ENCODE data around the gene RAB11FIP5.
A peak's percentile ranks its signal among the peaks of the same experiment; 100 is the strongest.
"Not testable (repeated sequence)": the region's sequence is repeated elsewhere in the genome, so short reads cannot be mapped to it uniquely, and the experiment has no call there.

RAB11FIP5 gene

DNA sequence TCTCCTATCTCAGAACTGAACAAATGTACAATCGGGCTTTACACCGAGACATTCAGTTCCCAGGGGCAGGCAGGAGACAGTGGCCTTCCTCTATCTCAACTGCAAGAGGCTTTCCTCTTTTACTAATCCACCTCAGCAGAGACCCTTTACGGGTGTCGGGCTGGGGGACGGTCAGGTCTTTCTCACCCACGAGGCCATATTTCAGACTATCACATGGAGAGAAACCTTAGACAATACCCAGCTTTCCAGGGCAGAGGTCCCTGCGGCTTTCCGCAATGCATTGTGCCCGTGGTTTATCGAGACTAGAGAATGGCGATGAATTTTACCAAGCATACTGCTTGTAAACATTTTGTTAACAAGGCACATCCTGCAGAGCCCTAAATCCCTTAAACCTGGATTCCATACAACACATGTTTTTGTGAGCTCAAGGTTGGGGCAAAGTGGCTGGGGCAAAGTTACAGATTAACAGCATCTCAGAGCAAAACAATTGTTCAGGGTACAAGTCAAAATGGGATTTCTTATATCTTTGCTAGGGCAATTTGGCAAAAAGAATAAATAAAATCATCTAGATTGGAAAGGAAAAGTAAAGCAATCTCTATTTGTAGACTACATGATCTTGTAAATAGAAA lies 7.0 kb upstream of the RAB11FIP5 start:
- H3K27ac ChIP-seq (ENCODE audit: low read length); H3K4me3 ChIP-seq (ENCODE audit: low read length); H3K27me3 ChIP-seq (ENCODE audit: control insufficient read depth, insufficient read depth, low read length); H3K9me3 ChIP-seq (ENCODE audit: control insufficient read depth, low read depth, low read length); H3K36me3 ChIP-seq (ENCODE audit: control insufficient read depth, low read depth, low read length); H3K9ac ChIP-seq (ENCODE audit: low read length); H3K4me1 ChIP-seq (ENCODE audit: control insufficient read depth, low read depth, low read length): not testable (repeated sequence)

DNA sequence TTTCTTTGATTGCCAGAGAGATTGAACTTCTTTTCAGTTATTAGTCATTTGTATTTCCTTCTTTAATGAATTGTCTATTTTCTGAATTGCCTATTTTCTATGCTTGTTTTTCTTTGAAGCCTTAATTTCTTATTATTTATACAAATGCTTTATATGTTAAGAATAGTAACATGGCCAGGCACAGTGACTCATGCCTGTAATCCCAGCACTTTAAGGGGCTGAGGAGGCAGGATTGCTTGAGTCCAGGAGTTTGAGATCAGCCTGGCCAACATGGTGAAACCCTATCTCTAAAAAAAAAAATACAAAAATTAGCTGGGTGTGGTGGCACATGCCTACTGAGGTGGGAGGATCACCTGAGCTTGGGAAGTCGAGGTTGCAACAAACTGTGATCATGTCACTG lies 4.7 kb upstream of the RAB11FIP5 start:
- no peaks in the 10 kb centered on the region for H3K9me3 ChIP-seq (ENCODE audit: control insufficient read depth, low read depth, low read length)
- H3K4me1 ChIP-seq (ENCODE audit: control insufficient read depth, low read depth, low read length), result no peaks in the 10 kb centered on the region
- peaks cover 8% of the 10 kb centered on the region for H3K27me3 ChIP-seq (ENCODE audit: control insufficient read depth, insufficient read depth, low read length)
- no peaks in the 10 kb centered on the region for H3K36me3 ChIP-seq (ENCODE audit: control insufficient read depth, low read depth, low read length)
- no peak overlapping the region for H3K9ac ChIP-seq (ENCODE audit: low read length)
- H3K27ac ChIP-seq (ENCODE audit: low read length), result no peak overlapping the region
- H3K4me3 ChIP-seq (ENCODE audit: low read length), result no peak overlapping the region

DNA sequence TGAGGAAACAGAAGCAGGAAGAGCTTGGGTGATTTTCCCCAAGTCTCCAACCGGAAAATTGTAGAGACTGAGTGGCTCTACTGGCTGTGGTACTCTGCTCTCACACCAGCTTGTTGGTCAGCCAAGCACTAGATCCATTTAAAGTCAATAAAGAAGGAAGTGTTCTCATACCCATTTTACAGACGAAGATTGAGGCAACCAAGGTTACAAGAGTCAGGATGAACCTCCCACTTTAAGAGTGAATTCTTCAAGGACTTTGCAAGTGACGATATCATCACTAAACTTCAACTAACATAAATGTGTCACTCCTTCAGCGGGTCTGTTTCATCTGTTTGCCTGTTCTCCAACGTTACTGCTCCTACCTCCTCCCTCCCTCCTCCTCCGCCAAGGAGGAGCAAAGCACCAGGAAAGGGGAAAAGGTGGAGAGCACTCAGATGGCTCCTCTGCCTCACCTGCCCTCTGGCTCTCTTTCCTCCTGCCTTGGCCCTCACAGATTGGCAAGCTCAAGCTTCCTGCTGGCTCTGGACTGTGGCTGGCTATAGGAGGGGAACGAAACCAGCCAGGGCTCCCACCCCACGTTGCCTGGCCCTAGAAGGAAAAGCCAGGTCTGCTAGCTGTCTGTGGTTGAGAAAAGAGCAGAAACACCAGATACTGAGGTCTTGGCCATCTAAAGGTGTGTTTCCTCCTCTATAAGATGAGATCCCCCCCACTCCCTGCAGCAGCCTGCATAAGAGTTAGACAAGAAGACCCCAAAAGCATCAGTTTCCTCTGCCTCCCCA lies 3.6 kb upstream of the RAB11FIP5 start:
- peaks cover 18% of the 10 kb centered on the region for H3K27me3 ChIP-seq (ENCODE audit: control insufficient read depth, insufficient read depth, low read length)
- no peaks in the 10 kb centered on the region for H3K9me3 ChIP-seq (ENCODE audit: control insufficient read depth, low read depth, low read length)
- peaks cover under 1% of the 10 kb centered on the region for H3K4me1 ChIP-seq (ENCODE audit: control insufficient read depth, low read depth, low read length)
- no peak overlapping the region for H3K4me3 ChIP-seq (ENCODE audit: low read length)
- no peak overlapping the region for H3K9ac ChIP-seq (ENCODE audit: low read length)
- no peak overlapping the region for H3K27ac ChIP-seq (ENCODE audit: low read length)
- H3K36me3 ChIP-seq (ENCODE audit: control insufficient read depth, low read depth, low read length), result no peaks in the 10 kb centered on the region

DNA sequence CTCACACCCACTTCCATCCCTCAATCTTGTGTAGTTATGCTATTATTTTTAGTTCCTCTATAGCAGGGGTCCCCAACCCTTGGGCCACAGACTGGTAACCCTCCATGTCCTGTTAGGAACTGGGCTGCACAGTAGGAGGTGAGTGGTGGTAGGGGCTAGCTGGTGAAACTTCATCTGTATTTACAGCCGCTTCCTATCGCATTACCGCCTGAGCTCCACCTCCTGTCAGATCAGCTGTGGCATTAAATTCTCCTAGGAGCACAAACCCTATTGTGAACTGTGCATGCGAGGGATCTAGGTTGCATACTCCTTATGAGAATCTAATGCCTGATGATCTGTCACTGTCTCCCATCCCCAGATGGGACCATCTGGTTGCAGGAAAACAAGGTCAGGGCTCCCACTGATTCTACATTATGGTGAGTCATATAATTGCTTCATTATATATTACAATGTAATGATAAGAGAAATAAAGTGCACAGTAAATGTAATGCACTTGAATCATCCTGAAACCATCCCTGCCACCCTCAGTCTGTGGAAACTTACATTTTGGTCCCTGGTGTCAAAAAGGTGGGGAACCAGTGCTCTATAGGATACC lies 1.6 kb upstream of the RAB11FIP5 start:
- no peak overlapping the region for H3K27ac ChIP-seq (ENCODE audit: low read length)
- no peak overlapping the region for H3K4me3 ChIP-seq (ENCODE audit: low read length)
- peaks cover 26% of the 10 kb centered on the region for H3K27me3 ChIP-seq (ENCODE audit: control insufficient read depth, insufficient read depth, low read length)
- no peaks in the 10 kb centered on the region for H3K36me3 ChIP-seq (ENCODE audit: control insufficient read depth, low read depth, low read length)
- no peaks in the 10 kb centered on the region for H3K9me3 ChIP-seq (ENCODE audit: control insufficient read depth, low read depth, low read length)
- H3K4me1 ChIP-seq (ENCODE audit: control insufficient read depth, low read depth, low read length), result peaks cover 13% of the 10 kb centered on the region
- H3K9ac ChIP-seq (ENCODE audit: low read length), result no peak overlapping the region

DNA sequence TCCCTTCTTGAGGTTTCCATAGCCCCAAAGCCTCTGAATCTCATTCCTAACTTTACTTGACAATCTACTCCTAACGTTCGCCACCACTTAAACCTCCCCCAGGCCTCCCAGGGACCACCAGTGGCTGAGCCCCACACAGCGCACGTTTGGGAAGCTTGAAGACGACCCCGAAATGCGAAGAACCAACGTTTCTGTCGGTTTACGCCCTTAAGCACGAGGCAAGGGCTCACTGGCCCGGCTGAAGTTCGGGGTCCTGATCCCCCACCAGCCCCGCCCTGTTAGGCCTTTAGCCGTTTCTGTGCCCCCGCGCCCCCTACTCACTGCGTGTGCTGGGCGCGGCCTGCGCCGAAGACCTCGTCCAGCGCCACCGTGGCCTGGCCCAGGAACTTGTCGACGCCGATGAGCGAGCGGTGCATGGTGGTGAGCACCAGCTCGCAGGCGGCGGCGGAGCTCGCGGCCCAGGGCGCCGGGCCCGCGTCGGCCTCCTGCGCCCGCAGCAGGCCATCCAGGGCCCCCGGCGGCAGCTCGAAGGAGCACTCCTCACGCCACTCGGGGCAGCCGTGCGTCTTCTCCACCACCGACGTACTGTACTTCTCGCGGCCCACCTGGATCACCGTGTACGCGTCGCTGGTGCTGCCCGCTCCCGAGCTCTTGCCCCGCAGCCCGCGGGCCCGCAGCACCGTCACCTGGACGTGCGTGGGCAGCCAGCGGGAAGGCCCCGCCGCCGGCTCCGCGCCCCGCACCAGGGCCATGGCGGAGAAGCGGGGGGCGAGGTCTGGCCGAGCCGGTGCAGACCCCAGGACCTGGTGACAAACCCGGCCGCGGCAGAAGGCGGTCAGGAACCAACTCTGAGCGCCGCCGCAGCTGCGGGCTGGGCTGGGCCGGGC lies 479 bp downstream of the RAB11FIP5 start:
- Histone ChIP-seq H3K9me3 (ENCODE audit: control insufficient read depth, low read depth, low read length) (no peaks in the 10 kb centered on the region), H3K36me3 (ENCODE audit: control insufficient read depth, low read depth, low read length) (no peaks in the 10 kb centered on the region), H3K9ac (ENCODE audit: low read length) (no peak overlapping the region), H3K27ac (ENCODE audit: low read length) (no peak overlapping the region), H3K27me3 (ENCODE audit: control insufficient read depth, insufficient read depth, low read length) (peaks cover 26% of the 10 kb centered on the region), H3K4me1 (ENCODE audit: control insufficient read depth, low read depth, low read length) (peaks cover 13% of the 10 kb centered on the region), H3K4me3 (ENCODE audit: low read length) (peak overlapping the region; percentile 79)

DNA sequence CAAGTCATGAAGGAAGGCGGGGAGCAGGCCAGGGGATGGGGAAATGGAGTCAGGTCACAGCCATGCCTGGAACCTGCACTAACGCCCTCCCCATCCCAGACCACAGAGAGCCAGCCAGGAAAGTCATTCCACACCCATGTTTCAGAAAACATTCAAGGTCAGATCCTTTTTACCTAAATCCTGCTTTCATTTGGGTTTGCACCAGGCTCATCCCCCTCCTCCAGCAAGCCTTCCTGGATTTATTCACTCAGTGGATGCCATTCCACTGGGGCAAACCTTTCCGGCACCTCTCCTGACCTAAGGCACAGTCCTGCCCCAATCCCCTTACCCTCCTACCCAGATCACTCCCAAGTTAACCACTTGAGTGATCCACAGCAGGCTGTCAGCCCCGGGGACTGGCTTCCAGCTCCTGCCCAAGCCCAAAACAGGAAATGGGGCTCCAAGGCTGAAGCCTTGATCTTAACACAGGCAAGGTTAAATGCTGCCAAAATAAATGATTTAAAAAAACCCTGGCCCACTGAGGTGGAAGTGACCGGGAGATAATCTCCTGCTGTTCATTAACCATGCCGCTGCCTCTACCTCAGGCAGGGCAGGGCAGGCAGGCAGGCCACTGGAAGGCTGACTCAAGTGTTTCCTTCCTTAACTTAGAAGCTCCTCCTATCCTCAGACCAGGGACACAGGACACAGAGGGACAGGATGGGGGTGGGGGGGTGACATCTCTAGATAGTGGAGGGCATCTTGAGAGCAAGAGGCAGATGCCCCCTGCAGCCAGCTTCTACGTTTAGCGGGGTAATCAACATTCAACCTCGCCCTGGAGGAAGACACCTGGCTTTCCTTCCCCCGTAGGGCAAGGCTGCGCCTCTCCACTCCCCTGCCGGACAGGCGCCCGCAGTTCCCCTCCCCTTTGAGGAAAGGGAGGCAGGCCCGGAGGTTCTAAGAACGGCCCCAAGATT lies 1.4 kb downstream of the RAB11FIP5 start:
- Histone ChIP-seq H3K4me1 (ENCODE audit: control insufficient read depth, low read depth, low read length) (peaks cover 13% of the 10 kb centered on the region), H3K27ac (ENCODE audit: low read length) (no peak overlapping the region), H3K27me3 (ENCODE audit: control insufficient read depth, insufficient read depth, low read length) (peaks cover 26% of the 10 kb centered on the region), H3K9me3 (ENCODE audit: control insufficient read depth, low read depth, low read length) (no peaks in the 10 kb centered on the region), H3K4me3 (ENCODE audit: low read length) (peak overlapping the region; percentile 79), H3K36me3 (ENCODE audit: control insufficient read depth, low read depth, low read length) (no peaks in the 10 kb centered on the region), H3K9ac (ENCODE audit: low read length) (no peak overlapping the region)

DNA sequence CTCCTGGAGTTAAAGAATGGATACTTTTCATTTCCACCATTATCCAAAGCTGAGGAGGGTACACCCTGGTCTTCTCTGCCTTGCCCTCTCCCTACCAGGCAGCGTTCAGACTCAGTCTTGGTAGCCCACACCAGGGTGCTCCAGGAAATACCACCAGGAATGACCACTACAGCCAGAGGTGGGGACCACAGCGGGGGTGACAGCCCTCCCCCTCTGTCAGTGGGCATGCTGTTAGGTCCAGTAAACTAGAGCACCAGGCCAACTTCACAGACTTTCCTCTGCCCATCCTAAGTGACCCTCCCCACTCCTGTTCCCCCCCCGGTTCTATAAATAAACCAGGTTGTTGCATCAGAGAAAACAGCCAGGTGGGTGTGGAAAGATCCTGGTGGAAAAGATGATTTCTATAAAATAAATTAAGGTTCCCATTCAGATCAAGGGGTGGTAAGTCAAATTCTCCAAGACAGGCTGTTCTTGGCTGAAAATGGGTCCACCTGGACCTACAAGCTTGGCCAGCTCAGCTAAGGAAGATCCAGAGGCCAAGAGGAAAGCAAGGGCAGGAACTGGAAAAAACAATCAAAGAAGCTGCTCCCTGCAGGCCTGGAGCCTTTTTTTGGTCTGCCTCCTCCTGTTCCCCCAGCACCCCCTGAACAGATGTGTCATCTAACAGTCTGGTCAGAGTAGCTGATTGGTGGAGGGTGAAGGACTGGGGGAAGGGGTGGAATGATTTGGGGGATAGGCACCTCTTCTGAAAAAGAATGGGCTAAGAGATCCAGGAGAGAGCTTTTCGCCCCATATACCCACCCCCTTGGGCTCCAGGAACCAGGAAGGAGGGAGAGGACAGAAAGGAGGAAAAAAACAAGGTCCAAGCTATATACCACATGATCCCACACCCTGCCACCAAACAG lies 2.3 kb downstream of the RAB11FIP5 start:
- no peak overlapping the region for H3K27ac ChIP-seq (ENCODE audit: low read length)
- peak overlapping the region; percentile 79 for H3K4me3 ChIP-seq (ENCODE audit: low read length)
- no peaks in the 10 kb centered on the region for H3K9me3 ChIP-seq (ENCODE audit: control insufficient read depth, low read depth, low read length)
- peaks cover 13% of the 10 kb centered on the region for H3K4me1 ChIP-seq (ENCODE audit: control insufficient read depth, low read depth, low read length)
- H3K9ac ChIP-seq (ENCODE audit: low read length), result no peak overlapping the region
- no peaks in the 10 kb centered on the region for H3K36me3 ChIP-seq (ENCODE audit: control insufficient read depth, low read depth, low read length)
- peaks cover 26% of the 10 kb centered on the region for H3K27me3 ChIP-seq (ENCODE audit: control insufficient read depth, insufficient read depth, low read length)

DNA sequence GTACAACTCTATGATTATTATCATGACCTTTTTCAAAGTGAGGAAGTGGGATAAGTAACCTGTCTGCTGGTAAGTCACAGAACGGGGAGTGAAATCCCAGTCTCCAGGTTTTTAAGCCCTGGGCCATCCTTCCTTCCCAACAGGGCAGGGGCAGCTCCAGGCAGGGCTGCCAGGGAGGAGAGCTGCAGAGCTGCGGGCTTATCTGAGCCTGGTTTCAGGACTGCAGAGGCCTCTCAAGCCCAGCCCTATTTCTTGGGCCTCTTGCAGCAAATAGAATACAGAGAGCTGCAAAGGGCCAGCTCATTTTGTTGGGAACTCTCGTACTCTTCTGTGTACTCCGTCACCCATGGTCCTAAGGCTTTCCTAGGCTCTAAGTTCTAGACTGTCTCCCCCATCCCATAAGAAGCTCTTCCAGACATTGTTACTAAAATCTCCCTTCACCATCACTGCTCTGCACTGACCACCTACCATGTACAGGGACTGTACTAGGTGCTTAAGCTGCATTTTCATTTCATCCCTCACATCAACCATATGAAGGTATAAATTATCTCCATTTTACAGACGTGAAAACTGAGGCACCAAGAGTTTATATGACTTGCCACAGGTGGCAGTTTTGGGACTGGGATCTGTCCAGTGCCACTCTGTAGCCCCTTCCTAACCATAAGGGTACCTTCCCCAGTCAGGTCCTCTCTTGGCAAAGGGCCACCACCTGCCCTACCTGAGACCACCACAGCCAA lies 3.1 kb downstream of the RAB11FIP5 start:
- Histone ChIP-seq H3K27me3 (ENCODE audit: control insufficient read depth, insufficient read depth, low read length) (peaks cover 26% of the 10 kb centered on the region), H3K4me3 (ENCODE audit: low read length) (no peak overlapping the region), H3K9ac (ENCODE audit: low read length) (no peak overlapping the region), H3K27ac (ENCODE audit: low read length) (no peak overlapping the region), H3K9me3 (ENCODE audit: control insufficient read depth, low read depth, low read length) (no peaks in the 10 kb centered on the region), H3K4me1 (ENCODE audit: control insufficient read depth, low read depth, low read length) (peaks cover 13% of the 10 kb centered on the region), H3K36me3 (ENCODE audit: control insufficient read depth, low read depth, low read length) (no peaks in the 10 kb centered on the region)

DNA sequence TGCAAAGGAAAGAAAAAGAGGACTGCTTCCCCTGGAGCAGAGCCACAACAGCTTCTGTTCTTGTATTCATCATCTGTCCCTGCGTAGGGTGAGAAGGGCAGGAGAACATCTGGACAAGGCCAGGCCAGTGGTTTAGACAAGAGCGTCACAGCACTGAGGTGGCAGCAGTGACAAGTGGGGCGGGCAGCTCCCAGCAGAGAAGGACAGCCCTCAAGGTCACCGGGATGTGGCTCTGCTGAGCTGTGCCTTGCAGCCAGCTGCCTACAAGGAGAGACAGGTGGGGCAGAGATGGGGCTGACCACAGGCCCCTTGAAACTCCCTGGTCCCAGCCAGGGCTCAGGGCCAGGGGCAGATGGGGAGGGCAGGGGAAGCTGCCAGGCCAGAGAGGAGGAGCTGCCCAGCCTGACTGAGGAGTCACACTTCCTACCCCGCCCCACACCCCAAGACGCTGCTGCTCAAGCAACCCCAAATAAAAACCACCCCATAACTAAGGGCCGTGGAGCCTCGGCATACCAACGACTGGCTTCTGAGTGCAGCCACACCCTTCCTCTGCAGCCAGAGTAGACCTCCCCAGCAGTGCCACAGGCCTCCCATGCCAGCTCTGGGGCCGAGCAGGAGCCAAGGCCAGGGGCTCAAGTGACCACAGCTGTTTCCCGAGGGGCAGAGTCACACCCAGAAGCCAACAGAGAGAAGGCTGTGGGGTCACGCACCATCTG lies 5.4 kb downstream of the RAB11FIP5 start:
- no peak overlapping the region for H3K9ac ChIP-seq (ENCODE audit: low read length)
- peaks cover 18% of the 10 kb centered on the region for H3K27me3 ChIP-seq (ENCODE audit: control insufficient read depth, insufficient read depth, low read length)
- no peak overlapping the region for H3K27ac ChIP-seq (ENCODE audit: low read length)
- H3K4me1 ChIP-seq (ENCODE audit: control insufficient read depth, low read depth, low read length), result peaks cover 13% of the 10 kb centered on the region
- H3K9me3 ChIP-seq (ENCODE audit: control insufficient read depth, low read depth, low read length), result no peaks in the 10 kb centered on the region
- H3K4me3 ChIP-seq (ENCODE audit: low read length), result no peak overlapping the region
- no peaks in the 10 kb centered on the region for H3K36me3 ChIP-seq (ENCODE audit: control insufficient read depth, low read depth, low read length)
